Spleen (tissue), 7 donors: ENCODE data around the gene SORBS2.

Experiments used
- POLR2A ChIP-seq, 3 donors: fragments of 450-650 bp; IDR thresholded peaks; one replicate each; pipeline ENCODE4 v1.5.1; 2017; ENCODE audit warnings: antibody characterized with exemption in 3 of 3, mild to moderate bottlenecking in 1 of 3
- POLR2AphosphoS5 ChIP-seq, 3 donors: sonication (generic); formaldehyde crosslinking; IDR thresholded peaks; one replicate each; pipeline ENCODE4 v1.5.1; 2017; ENCODE audit warnings: antibody characterized with exemption in 3 of 3
- TF ChIP-seq, protein P1 (sequence below), 11 experiments: fragments of 200-600 bp in 7 of 11; fragments of 450-650 bp in 4 of 11; sonication (generic) in 4 of 11; IDR thresholded peaks in 8 of 11; conservative IDR thresholded peaks in 3 of 11; 1 replicate in 7 of 11; 2 replicates in 4 of 11; pipeline versions ENCODE4 v1.4.0 to v1.8.0; 2016 to 2021; ENCODE audit warnings: antibody characterized with exemption in 11 of 11, inconsistent platforms in 4 of 11, mild to moderate bottlenecking in 1 of 11
- donor health status: DM: no; HTN: no; CAD: no; lungs with moderate emphysema.
- donor health status: DM: no; HTN: no; CAD: no.
- donor health status: DM: no; HTN: no; CAD: no.

DNA sequence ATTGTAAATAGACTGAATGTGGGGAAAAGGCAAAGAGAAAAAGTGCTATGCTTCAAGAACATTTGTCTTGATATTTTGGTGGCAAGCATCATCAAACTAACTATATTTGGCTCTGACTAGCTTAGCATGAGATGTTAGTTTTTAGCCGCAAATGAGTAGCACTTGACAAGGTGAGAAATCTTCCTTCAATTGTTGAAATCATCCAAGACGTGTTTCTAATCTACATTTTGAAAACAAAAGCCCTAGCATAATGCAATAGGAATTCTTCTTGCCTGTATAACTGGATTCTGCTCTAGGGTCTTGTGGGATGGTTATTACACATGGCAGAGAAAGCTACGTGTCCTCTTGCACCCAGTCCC, 92.5 kb downstream of the SORBS2 start:
- TF ChIP-seq, protein P1, sequence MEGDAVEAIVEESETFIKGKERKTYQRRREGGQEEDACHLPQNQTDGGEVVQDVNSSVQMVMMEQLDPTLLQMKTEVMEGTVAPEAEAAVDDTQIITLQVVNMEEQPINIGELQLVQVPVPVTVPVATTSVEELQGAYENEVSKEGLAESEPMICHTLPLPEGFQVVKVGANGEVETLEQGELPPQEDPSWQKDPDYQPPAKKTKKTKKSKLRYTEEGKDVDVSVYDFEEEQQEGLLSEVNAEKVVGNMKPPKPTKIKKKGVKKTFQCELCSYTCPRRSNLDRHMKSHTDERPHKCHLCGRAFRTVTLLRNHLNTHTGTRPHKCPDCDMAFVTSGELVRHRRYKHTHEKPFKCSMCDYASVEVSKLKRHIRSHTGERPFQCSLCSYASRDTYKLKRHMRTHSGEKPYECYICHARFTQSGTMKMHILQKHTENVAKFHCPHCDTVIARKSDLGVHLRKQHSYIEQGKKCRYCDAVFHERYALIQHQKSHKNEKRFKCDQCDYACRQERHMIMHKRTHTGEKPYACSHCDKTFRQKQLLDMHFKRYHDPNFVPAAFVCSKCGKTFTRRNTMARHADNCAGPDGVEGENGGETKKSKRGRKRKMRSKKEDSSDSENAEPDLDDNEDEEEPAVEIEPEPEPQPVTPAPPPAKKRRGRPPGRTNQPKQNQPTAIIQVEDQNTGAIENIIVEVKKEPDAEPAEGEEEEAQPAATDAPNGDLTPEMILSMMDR (IDR thresholded peaks at IDR 0.05 in 8 of 11, conservative IDR thresholded peaks at IDR 0.05 in 3 of 11), result no peak
- TF ChIP-seq POLR2A (IDR thresholded peaks at IDR 0.05), result no peak
- TF ChIP-seq POLR2AphosphoS5 (IDR thresholded peaks at IDR 0.05), result no peak
